GM18873 (cell line): ENCODE measurements around the gene ZNF362.

Experiments
- ATAC-seq: cut with Tn5 transposase; IDR thresholded peaks from one replicate; pipeline ENCODE4 v1.9.1; 2021; ENCODE audit warnings: mild to moderate bottlenecking, moderate library complexity, moderate number of reproducible peaks; ENCODE audit not compliant: unreplicated experiment, low FRiP score

The ZNF362 gene

GRCh38 chr1:33322870-33323585 lies 66.7 kb downstream of the ZNF362 start:
- ATAC-seq: no peak

GRCh38 chr1:33323663-33324477 lies 67.6 kb downstream of the ZNF362 start:
- ATAC-seq: no peak

GRCh38 chr1:33324677-33325575 lies 68.6 kb downstream of the ZNF362 start:
- no peak for ATAC-seq

GRCh38 chr1:33326785-33327184 lies 70.5 kb downstream of the ZNF362 start:
- no peak for ATAC-seq

GRCh38 chr1:33327587-33328325 lies 71.5 kb downstream of the ZNF362 start:
- ATAC-seq: no peak

GRCh38 chr1:33328817-33329216 lies 72.5 kb downstream of the ZNF362 start:
- ATAC-seq: no peak

- no peak for ATAC-seq
These were observed 73.5 kb downstream of the ZNF362 start for GRCh38 chr1:33329600-33330305.

GRCh38 chr1:33330361-33330890 lies 74.1 kb downstream of the ZNF362 start:
- ATAC-seq: no peak

- ATAC-seq: no peak
These were observed 74.6 kb downstream of the ZNF362 start for GRCh38 chr1:33330906-33331305.

GRCh38 chr1:33331444-33332356 lies 75.4 kb downstream of the ZNF362 start:
- no peak for ATAC-seq

- no peak for ATAC-seq
These were observed 76.1 kb downstream of the ZNF362 start for GRCh38 chr1:33332357-33332789.

- no peak for ATAC-seq
These were observed 76.6 kb downstream of the ZNF362 start for GRCh38 chr1:33332881-33333280.

GRCh38 chr1:33334081-33334552 lies 77.8 kb downstream of the ZNF362 start:
- no peak for ATAC-seq

GRCh38 chr1:33335020-33335419 lies 78.7 kb downstream of the ZNF362 start:
- no peak for ATAC-seq

- ATAC-seq: no peak
These were observed 80.3 kb downstream of the ZNF362 start for GRCh38 chr1:33336580-33336979.

- no peak for ATAC-seq
These were observed 81.1 kb downstream of the ZNF362 start for GRCh38 chr1:33337441-33337840.

GRCh38 chr1:33338048-33338439 lies 81.8 kb downstream of the ZNF362 start:
- no peak for ATAC-seq
